HG03039 (cell line): ENCODE measurements around the gene PUS1.
"Not testable (repeated sequence)": the region's sequence is repeated elsewhere in the genome, so short reads cannot be mapped to it uniquely, and the experiment has no call there.

Source experiments
- ATAC-seq: cut with Tn5 transposase; IDR thresholded peaks from one replicate; pipeline ENCODE4 v1.9.1; 2021; ENCODE audit warnings: mild to moderate bottlenecking, moderate library complexity; ENCODE audit not compliant: unreplicated experiment

Gene PUS1

DNA sequence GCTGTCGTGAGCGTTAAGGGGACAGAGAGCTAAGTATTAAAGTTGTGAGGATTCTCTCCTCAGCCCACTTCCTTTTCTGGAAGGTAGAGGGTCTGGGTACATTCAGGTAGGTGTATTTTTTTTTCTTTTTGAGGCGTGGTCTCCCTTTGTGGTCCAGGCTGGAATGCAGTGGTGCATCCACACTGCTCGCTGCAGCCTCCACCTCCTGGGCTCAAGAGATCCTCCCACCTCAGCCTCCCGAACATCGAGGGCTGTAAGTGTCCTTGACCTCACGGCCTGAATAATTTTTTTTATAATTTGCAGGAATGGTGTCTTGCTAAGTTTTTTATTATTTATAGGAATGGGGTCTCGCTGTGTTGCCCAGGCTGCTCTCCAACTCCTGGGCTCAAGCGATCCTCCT is 1.4 kb downstream of the PUS1 start:
- no peak for ATAC-seq

- no peak for ATAC-seq
Observed at GRCh38 chr12:131933387-131933786, 4.3 kb downstream of the PUS1 start.

DNA sequence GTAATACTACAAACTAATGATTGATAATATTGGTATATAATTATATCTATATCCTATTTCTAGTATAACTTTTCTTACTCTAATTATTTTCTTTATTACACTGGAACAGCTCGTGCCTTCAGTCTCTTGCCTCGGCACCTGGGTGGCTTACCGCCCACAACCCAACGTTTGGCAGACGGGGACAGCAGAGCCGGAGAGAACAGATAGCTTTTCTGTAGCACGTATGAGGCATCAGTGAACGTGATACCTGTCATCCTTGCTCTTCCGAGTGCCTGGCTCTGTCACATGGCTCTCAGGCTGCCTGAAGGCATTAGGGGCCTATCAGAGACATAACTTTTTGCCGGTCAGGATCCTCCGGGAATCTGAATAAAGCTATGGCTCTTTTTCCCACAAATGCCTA is 5.5 kb downstream of the PUS1 start:
- ATAC-seq, result no peak

DNA sequence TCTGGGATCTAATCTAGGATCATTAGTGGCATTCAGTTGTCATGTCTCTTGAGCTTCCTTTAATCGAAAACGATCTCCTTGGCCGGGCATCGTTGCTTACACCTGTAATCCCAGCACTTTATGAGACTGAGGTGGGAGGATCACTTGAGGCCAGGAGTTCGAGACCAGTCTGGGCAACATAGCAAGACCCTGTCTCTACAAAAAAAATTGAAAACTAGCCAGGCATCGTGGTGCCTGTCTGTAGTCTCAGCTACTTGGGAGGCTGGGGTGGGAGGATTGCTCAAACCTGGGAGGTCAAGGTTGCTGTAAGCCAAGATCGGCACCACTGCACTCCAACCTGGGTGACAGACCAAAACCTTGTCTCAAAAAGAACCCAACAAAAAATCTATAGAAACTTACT is 9.0 kb downstream of the PUS1 start:
- ATAC-seq, result no peak

GRCh38 chr12:131939007-131939406 is 9.9 kb downstream of the PUS1 start:
- ATAC-seq, result no peak

DNA sequence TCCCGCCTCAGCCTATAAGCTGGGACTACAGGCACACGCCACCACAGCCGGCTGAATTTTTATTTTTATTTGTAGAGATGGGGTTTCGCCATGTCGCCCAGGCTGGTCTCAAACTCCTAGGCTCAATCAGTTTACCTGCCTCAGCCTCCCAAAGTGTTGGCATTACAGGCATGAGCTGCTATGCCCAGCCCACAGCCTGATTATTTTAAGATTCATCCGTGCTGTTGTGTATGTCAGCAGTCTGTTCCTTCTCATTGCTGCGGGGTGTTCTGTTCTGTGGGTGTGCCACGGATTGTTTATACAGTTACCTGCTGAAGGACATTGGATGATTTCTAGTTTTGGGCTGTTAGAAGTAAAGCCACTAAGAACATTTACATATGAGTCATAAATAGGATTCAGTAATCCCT is 11.1 kb downstream of the PUS1 start:
- ATAC-seq, result no peak

DNA sequence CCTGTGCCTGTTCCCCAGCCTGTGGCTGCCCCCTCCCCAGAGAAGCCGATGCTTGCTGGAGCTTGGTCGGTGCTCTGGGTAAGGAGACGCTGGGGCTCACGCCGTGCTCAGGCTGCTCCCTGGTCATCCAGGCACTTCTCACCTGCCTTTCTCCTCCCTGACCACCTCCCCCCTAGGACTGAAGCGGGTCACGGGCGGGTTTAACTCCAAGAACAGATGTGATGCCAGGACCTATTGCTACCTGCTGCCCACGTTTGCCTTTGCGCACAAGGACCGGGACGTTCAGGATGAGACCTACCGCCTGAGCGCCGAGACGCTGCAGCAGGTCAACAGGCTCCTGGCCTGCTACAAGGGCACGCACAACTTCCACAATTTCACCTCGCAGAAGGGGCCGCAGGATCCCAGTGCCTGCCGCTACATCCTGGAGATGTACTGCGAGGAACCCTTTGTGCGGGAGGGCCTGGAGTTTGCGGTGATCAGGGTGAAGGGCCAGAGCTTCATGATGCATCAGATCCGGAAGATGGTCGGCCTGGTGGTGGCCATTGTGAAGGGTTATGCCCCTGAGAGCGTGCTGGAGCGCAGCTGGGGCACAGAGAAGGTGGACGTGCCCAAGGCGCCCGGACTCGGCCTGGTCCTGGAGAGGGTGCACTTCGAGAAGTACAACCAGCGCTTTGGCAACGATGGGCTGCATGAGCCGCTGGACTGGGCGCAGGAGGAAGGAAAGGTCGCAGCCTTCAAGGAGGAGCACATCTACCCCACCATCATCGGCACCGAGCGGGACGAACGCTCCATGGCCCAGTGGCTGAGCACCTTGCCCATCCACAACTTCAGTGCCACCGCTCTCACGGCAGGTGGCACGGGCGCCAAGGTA is 12.3 kb downstream of the PUS1 start:
- ATAC-seq, result no peak

DNA sequence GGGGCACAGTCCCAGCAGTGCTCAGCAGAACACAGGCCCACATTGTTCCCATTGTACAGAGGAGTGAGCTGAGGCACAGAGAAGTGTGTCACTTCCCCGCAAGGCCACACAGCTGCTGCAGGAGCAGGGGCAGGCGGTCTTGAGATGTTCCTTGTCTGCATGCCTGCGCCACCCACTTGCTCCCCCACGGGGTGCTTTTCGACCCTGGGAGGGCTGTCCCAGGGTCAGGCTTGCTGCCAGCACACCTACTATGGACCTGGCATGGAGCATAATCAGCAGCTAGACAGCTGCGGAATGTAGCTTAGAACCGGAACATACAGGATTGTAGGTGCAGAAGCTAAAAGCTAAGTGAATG is 12.9 kb downstream of the PUS1 start:
- ATAC-seq, result no peak

DNA sequence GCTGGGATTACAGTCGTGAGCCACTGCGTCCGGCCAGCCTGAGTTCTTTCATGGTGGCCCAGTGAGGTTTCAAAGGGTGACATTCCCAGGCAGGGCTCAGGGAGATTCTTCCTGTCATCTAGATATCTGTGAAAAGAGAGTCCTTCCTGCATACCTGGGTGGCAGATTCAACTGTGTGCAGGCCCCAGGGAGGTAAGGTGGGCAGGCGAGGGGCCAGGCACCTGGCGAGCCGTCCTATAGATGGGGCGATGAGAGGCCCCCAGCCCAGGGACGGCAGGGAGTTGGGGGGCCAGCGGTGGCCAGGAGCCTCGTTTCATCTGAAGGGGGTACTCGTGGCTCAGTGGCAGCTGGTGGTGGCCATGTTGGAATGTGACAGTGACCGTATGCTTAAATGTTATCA is 13.6 kb downstream of the PUS1 start:
- ATAC-seq, result no peak

DNA sequence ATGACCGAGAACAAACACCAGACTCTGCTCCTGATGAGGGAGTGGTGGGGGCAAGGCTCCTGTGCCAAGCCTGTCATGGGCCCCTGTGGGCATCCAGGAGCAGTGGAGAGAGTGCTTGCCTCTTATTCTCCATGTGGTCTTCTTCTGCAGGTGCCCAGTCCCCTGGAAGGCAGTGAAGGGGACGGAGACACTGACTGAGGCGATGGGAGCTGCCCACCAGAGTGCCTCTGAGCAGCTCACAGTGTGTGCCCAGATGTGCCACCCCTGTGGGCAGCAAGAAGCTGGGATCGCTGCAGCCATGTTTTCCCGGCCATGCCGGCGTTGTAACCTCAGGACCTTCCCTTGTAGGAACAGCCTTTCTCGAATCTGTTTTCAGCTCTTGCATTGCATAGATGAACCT is 14.3 kb downstream of the PUS1 start:
- no peak for ATAC-seq

GRCh38 chr12:131943876-131944275 is 14.8 kb downstream of the PUS1 start:
- ATAC-seq, result no peak

GRCh38 chr12:131944601-131945251 is 15.7 kb downstream of the PUS1 start:
- ATAC-seq, result no peak

GRCh38 chr12:131946757-131947156 is 17.7 kb downstream of the PUS1 start:
- ATAC-seq, result no peak

DNA sequence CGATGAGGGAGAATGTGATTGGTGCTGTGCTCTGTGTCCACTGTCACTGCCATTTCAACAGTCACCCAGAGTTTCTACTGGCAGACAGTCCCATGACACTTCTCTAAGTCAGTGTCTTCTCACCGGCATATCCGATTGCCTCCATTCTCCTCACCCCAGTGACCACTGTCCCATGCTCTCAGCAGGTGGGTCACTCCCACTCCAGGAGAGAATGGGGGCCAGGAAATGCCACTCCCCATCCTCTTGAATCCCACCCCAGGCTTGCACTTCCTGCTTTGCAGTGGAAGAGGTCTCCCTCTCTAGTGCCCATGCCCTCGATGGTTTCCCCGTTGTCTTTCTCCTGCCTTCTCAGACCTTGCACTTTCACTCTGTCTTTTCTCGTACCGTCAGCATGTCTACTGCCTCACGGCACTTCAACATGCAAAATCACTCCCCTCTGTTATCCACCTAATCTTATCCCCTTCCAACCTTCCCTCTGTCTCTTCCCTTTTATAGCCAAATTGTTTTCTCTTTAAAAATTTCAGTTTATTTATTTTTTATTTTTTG is 18.5 kb downstream of the PUS1 start:
- no peak for ATAC-seq

DNA sequence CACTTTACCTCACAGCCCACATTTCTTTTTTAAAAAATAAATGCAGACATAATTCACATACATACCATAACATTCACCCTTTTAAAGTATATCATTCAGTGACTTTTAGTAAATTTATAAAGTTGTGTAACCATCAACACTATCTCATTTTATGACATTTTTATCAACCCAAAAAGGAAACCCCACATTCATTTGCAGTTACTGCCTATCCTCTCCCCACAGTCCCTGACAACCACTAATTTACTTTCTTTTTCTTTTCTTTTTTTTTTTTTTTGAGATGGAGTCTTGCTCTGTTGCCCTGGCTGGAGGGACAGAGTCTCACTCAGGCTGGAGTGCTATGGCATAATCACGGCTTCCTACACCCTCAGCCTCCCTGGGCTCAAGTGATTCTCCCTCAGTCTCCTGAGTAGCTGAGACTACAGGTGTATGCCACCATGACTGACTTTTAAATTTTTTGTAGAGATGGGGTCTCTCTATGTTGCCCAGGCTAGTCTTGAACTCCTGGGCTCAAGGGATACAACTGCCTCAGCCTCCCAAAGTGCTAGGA is 19.2 kb downstream of the PUS1 start:
- no peak for ATAC-seq

DNA sequence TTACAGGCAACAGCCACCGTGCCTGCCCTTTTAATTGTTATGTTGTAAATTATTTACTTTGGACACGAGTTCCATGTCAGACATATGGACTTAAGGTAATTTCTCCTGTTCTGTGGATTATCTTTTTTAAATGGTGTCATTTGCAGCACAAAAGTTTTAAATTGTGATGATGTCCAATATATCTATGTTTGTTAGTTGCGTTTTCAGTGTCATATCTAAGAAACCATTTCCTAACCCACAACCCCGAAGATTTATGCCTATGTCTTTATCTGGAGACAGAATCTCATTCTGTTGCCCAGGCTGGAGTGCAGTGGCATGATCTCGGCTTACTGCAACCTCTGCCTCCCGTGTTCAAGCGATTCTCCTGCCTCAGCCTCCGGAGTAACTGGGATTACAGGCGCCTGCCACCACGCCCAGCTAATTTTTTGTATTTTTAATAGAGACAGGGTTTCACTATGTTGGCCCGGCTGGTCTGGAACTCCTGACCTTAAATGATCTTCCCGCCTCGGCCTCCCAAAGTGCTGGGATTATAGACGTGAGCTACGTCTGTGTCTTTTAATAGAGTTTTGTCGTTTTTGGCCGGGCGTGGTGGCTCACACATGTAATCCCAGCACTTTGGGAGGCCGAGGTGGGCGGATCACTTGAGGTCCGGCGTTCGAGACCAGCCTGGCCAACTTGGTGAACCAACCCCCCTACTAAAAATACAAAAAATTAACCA is 19.8 kb downstream of the PUS1 start:
- not testable (repeated sequence) for ATAC-seq

- ATAC-seq, result peak; percentile 87
Observed at GRCh38 chr12:131949431-131950181, 20.5 kb downstream of the PUS1 start, which contains the start of gene EP400. TSS of gene EP400 (plus strand) at chr12:131949942. CDS start at chr12:131960620, 10,678 bp downstream.

DNA sequence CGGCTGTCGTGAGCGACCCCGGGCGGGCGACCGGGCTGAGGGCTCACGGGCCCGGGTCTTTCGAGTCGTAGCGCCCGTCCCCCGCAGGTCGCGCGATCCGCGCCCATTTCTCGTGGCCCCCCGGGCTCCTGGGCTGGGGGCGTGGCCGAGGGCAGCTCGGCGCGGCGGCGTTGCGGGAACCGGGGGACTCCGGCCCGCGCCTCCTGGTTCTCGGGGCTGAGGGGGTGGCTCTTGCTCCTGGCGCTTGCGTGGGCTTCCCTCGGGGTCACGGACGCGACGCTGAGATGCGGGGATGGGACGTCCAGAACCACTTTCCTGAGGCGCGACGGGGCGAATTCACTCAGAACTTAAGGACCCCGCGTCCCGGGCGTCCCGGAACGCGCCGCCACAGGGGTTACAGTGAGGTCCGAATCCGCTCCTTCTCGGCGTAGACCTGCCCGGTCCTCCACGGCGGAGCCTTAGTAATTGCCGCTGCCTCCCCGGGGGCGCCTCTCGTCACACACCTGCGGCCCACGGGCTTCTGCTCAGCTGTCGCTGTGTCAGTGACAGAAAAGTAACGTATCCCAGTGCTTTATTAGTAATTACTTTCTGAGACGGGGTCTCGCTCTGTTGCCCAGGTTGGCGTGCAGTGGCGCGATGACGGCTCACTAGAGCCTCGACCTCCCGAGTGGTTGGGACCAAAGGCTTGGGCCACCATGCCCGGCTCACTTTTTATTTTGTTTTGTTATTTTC is 21.3 kb downstream of the PUS1 start:
- peak; percentile 20 for ATAC-seq

- ATAC-seq, result not testable (repeated sequence)
Observed at GRCh38 chr12:131953810-131954209, 24.7 kb downstream of the PUS1 start.

- not testable (repeated sequence) for ATAC-seq
Observed at GRCh38 chr12:131954460-131954859, 25.4 kb downstream of the PUS1 start.
